ENCODE measurements around the gene FGD2.

Gene FGD2

DNA sequence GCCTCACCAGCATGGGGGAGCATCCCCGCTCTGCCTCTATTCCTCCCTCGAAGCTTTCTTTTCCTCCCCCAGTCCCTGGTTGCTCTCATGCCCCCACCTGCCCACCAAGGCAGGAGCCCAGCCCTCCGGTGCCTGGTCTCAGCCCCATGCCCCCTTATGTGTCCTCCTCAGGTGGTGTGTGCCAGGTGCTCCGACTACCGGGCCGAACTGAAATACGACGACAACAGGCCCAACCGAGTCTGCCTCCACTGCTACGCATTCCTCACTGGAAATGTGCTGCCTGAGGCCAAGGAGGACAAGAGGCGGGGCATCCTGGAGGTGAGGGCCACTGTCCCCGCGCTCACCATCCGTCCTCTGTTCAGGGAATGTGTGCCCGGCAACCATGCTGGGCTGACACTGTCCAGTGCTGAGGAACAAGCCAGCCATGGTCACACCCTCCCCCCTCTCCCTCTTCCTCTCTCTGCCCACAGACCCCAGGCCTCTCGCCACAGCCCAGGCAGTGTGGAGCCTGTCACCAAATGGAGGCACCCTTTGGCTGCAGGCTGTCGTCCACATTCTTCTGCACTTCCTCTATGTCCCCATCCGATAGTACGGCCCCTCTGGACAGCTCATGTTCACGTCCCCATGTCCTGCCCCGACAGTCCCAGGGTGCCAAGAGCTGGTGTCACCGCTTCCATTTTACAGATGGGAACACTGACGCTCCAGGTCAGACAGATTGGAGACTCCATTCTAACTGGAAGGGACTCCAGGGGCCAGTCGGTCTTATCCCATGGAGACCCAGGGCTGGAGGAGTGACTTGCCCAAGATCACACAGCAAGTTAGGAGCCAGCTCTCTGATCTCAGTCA, 20.4 kb downstream of the FGD2 start:
- H3K4me3 ChIP-seq (ENCODE audit: low read length): no peak overlapping the region
- no peak for TF ChIP-seq ZNF274 (IDR thresholded peaks at IDR 0.05; ENCODE audit: low read depth, low read length)

DNA sequence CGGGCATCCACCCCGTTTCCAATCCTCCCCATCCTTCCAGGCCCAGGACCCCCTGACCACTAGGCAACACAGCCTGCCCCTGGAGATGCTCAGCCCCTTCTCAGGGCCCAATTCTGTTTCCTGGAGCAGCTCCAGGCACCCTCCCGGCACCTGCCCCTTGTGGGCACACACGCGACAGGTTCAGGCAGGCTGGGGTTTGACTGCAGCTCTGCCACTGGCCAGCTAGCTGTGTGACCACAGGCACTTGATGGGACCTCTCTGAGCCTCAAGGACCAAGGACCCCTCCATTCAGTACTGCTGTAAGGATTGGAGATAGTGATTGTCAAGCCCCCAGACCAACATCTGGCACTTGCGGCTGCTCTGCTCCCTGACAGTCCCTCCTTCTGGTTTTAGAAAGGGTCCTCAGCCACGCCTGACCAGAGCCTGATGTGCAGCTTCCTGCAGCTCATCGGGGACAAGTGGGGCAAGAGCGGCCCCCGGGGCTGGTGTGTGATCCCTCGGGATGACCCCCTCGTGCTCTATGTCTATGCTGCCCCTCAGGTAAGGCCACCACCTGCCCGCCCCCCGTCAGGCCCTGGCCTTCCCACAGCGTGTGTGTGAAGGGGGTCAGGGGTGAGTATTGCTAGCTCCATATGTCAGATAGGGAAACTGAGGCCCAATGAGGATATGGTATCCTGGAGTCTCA, 21.7 kb downstream of the FGD2 start:
- TF ChIP-seq ZNF274 (IDR thresholded peaks at IDR 0.05; ENCODE audit: low read depth, low read length): no peak
- H3K4me3 ChIP-seq (ENCODE audit: low read length): no peak overlapping the region

DNA sequence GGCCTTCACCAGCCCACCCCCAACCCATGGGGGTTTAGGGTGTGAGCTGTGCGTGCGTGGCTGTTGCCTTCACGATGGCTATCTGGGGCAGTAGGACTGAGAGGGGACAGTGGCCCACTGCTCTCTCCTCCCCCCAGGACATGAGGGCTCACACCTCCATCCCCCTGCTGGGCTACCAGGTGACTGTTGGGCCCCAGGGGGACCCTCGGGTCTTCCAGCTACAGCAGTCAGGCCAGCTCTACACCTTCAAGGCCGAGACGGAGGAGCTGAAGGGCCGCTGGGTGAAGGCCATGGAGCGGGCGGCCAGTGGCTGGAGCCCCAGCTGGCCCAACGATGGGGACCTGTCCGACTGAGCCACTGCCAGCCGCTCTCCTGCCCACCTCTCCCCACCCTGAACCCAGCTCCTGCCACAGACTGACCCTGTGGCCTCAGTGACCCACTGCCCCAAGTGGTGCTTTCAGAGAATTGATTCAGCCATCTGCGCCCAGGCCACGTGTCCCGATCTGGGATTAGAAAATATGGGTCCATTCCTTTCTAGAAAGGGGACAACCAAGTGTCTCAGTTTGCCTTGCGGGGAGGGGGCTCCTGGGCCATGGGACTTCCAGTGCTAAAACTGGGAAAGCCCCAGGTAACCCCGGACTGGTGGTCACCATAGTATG, 22.5 kb downstream of the FGD2 start:
- no peak for TF ChIP-seq ZNF274 (IDR thresholded peaks at IDR 0.05; ENCODE audit: low read depth, low read length)
- H3K4me3 ChIP-seq (ENCODE audit: low read length): no peak overlapping the region

DNA sequence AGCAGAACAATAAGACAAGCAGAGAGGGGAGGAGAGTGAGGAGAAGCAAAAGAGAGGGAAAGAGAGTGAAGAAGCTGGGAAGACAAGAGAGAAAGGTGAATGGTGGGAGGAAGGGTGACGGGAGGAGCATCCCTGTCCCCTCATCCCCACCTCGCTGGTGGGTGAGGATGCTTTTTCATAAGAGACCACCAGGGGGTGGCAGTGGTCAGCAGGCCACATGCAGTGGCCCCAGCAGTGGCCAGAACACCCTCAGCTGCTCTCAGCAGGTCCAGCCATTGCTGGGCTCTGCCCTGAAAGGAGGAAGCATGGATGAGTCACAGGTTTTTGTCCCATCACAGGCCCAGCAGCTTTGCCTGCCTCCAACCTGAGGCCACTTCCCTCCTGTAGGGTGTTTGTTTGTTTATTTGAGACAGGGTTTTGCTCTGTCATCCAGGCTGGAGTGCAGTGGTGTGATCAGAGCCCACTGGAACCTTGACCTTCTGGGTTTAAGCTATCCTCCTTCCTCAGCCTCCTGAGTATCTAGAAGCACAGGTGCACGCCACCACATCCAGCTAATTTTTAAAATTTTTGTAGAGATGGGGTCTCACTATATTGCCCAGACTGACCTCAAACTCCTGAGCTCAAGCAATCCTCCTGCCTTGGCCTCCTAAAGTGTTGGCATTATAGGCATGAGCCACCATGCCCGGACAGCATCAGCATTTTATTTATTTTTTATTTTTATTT, 24.0 kb downstream of the FGD2 start:
- TF ChIP-seq ZNF274 (IDR thresholded peaks at IDR 0.05; ENCODE audit: low read depth, low read length): no peak
- no peak overlapping the region for H3K4me3 ChIP-seq (ENCODE audit: low read length)

DNA sequence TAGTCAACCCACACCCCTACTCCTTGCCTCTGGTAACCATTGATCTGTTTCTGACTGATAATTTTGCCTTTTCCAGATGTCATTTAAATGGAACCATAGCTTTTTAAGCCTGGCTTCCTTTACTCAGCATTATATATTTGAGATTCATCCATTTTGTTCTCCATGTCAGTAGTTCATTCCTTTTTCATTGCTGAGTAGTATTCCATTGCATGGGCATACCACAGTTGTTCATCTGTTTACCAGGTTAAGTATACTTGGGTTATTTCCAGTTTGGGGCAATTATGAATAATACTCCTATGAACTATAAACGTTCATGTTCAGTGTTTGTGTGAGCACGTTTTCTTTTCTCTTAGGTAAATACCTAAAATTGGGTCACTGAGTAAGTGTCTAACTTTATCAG, 25.1 kb downstream of the FGD2 start:
- TF ChIP-seq ZNF274 (IDR thresholded peaks at IDR 0.05; ENCODE audit: low read depth, low read length): no peak
- no peak overlapping the region for H3K4me3 ChIP-seq (ENCODE audit: low read length)

DNA sequence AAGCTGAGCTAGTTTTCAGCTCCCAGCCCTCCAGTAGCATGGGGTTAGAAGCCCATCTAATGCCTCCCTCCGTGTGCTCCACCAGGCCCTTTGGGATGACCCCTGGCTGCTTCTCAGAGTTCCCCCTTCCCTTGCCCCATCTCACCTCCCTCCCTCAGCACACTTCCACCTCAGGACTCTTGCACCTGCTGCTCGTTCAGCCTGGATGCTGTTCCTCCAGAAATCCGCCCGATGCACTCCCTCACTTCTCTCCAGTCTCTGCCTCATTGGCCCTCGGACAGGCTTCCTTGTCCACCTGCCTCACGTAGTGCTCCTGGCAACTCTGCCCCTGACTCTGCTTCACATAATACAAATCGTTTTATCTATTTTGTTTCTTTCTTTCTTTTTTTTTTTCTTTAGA, 26.8 kb downstream of the FGD2 start:
- no peak overlapping the region for H3K4me3 ChIP-seq (ENCODE audit: low read length)
- TF ChIP-seq ZNF274 (IDR thresholded peaks at IDR 0.05; ENCODE audit: low read depth, low read length): no peak

DNA sequence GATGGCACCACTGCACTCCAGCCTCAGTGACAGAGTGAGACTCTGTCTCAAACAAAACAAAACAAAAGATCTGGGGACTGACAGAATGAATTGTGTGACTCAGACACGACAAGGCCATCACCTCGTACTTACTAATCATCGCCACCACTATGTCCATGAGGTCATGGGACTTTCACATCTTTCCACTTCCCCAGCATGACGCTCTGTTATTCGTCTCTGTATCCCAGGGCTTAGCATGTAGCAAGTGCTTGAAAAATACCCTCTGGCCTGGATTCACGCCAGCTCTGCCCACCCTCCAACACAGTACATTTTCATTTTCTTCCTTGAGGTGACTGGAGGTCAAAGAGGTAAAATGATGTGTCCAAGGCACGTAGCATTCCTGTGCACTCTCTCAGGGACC, 27.8 kb downstream of the FGD2 start:
- no peak overlapping the region for H3K4me3 ChIP-seq (ENCODE audit: low read length)
- TF ChIP-seq ZNF274 (IDR thresholded peaks at IDR 0.05; ENCODE audit: low read depth, low read length): no peak

DNA sequence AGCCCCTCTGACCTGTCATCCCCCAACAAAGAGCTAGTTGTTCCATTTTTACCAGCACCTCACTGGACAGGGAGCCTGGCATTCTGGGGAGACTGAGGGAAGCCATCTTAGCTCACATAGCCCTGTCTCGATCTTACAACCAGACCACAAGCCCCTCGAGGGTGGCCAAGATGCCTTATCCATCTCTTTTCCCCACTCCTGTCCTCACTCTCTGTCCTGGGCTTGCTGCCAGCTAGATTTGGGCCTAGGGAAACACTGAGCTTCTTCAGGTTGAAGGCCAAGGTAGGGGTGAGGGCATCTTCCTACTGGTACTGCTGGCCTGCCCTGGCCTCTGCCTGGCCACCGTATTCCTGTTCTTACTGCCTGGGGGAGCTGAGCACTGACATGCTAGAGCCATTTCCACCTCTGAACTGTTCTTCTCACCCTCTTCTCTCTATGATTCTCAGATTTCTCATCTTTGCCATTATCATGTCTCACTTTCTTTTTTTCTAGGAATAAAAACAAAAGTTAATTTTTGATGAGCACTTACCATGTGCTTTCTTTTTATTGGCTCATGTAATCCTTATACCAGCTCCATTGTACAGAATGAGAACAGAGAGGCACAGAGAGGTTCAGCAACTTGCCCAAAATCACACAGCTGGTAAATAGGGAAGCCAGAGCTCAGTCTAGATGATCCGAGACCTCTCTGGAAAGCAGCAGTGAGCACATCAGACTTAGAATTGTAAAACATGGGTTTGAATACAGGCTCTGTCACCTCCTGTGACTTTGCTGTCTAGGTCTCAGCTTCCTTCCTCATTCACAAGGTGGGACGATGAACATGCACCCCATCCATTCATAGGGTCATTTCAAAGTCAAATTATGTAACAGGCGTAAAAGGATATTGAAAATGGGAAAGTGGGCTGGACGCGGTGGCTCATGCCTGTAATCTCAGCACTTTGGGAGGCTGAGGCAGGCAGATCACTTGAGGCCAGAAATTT, 28.7 kb downstream of the FGD2 start:
- no peak for TF ChIP-seq ZNF274 (IDR thresholded peaks at IDR 0.05; ENCODE audit: low read depth, low read length)

DNA sequence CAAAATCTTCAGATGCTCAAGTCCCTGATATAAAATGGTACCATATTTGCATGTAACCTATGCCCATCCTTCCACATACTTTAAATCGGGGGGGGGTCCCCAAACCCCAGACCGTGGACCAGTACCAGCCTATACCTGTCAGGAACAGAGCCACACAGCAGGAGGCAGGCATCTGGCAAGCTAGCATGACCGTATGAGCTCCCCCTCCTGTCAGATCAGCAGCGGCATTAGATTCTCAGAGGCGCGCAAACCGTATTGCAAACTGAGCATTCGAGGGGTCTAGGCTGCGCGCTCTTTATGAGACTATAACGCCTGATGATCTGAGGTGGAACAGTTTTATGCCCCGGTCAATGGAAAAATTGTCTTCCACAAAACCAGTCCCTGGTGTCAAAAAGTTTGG, 30.7 kb downstream of the FGD2 start:
- H3K4me3 ChIP-seq (ENCODE audit: low read length): no peak overlapping the region
- no peak for TF ChIP-seq ZNF274 (IDR thresholded peaks at IDR 0.05; ENCODE audit: low read depth, low read length)

More for the DNA sequence above, 28.7 kb downstream of the FGD2 start:
- H3K4me3 ChIP-seq (ENCODE audit: low read length): no peak overlapping the region

DNA sequence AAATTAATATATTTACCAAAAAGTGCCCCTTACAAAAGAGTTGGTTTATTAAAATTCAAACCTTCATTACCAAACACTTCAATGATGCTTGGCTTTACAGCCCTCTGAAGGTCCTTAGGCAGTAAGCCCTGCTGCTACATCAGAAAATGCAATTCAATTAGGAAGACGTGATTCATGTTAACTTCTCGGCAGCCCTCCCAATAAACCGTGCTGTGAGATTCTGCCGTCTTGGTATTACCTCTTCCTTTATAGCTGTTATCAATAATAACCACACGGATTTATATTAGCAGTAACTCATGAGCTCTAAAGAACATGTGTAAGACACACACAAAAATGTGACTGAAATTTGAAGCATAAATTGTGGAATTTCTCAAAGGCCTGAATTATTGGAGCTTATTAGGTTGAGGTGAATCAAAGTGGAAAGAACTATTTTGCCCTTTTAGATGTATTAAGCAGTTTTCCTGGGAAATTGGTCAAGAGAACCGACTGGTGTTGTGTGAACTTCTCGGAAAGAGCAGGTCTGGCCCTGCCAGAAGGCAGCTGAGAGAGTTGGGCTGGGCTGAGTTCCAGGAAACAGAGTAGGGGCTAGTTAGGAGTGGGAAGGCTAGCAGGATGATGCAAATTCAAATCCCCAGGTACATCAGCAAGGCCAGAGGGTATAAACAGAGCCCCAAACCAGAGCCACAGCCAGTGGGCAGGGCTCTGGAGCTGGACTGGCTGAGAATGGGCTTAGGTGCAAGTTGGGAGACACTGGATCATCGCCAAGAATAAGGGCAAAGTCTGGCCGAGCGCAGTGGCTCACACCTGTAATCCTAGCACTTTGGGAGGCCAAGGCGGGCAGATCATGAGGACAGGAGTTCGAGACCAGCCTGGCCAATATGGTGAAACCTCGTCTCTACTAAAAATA, 33.1 kb downstream of the FGD2 start:
- TF ChIP-seq ZNF274 (IDR thresholded peaks at IDR 0.05; ENCODE audit: low read depth, low read length): no peak

DNA sequence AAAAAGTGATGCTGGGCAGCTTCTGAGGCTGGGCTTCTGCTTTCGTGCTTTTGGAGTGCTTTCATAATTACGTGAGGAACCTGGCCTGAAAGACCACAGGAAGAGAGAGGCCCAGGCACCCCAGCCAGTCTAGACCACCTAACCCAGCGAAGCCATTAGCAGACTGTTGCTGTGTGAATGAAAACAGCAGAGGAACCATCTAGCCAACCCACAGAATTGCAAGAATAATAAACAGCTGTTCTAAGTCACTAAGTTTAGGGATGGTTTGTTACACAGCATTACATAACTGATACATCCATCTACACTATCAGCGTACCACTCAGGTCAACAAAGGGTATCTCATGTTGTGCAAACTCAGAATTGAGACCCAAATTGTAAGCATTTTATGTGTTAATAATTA, 34.5 kb downstream of the FGD2 start:
- TF ChIP-seq ZNF274 (IDR thresholded peaks at IDR 0.05; ENCODE audit: low read depth, low read length): no peak
- no peak overlapping the region for H3K4me3 ChIP-seq (ENCODE audit: low read length)

More for the DNA sequence above, 33.1 kb downstream of the FGD2 start:
- H3K4me3 ChIP-seq (ENCODE audit: low read length): no peak overlapping the region

DNA sequence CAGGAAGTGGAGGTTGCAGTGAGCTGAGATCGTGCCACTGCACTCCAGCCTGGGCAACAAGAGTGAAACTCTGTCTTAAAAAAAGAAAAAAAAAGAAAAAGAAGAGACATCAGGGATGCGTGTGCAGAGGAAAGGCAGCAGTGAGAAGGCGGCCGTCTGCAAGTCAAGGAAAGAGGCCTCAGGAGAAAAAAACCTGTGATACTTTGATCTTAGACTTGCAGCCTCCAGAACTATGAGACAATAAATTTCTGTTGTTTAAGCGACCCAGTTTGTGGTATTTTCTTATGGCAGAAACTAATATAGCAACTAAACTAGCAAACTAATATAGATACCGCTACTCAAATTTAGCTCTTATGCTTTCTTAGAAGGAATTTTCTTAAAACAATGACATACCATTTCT, 36.1 kb downstream of the FGD2 start:
- TF ChIP-seq ZNF274 (IDR thresholded peaks at IDR 0.05; ENCODE audit: low read depth, low read length): no peak
- H3K4me3 ChIP-seq (ENCODE audit: low read length): no peak overlapping the region

Measured in GM08714 (cell line).